ENCODE data around the gene METTL1. TPM values are rescaled to one million over a fixed set of nuclear protein-coding genes. Genes with fewer than 3 reads are reported as not detected.
A peak's percentile ranks its signal among the peaks of the same experiment; 100 is the strongest.
"Not testable (repeated sequence)": the region's sequence is repeated elsewhere in the genome, so short reads cannot be mapped to it uniquely, and the experiment has no call there.

METTL1 gene
- total RNA-seq, 2 experiments from 2014 or later = 30.0 to 32.0 TPM

- H3K27ac Mint-ChIP-seq = no peak overlapping the region
- no peak for DNase-seq
- peaks cover 10% of the 10 kb centered on the region for H3K36me3 Mint-ChIP-seq
- ChIA-PET CTCF (interaction anchor here (1.5 to 2.7 kb wide), 2 partner anchors 17 to 20 kb away, joined by 5 to 11 read pairs; no protein-coding TSS in a partner anchor), POLR2A (no interaction called here)
- peaks cover 33% of the 10 kb centered on the region for H3K4me1 Mint-ChIP-seq (ENCODE audit: low read depth)
- H3K4me3 Mint-ChIP-seq = no peak overlapping the region
- no peaks in the 10 kb centered on the region for H3K27me3 Mint-ChIP-seq
- H3K9me3 Mint-ChIP-seq = no peaks in the 10 kb centered on the region
- intact Hi-C loops (cut with micrococcal nuclease) = no loop called here
Observed at GRCh38 chr12:57776247-57776587, 4.3 kb upstream of the METTL1 start.

GRCh38 chr12:57775563-57776246, 3.8 kb upstream of the METTL1 start:
- ChIA-PET CTCF (interaction anchor here (1.5 to 2.7 kb wide), 2 partner anchors 16 to 19 kb away, joined by 5 to 11 read pairs; no protein-coding TSS in a partner anchor), POLR2A (no interaction called here)
- H3K4me3 Mint-ChIP-seq = no peak overlapping the region

GRCh38 chr12:57775044-57775443, 3.1 kb upstream of the METTL1 start:
- H3K27me3 Mint-ChIP-seq = no peaks in the 10 kb centered on the region
- POLR2A ChIA-PET = no interaction called here
- H3K4me1 Mint-ChIP-seq (ENCODE audit: low read depth) = peaks cover 34% of the 10 kb centered on the region
- H3K9me3 Mint-ChIP-seq = no peaks in the 10 kb centered on the region
- no peak for DNase-seq
- intact Hi-C loops (cut with micrococcal nuclease) = no loop called here
- CTCF ChIA-PET = interaction anchor here (1.1 to 2.7 kb wide), 2 partner anchors 8 to 18 kb away, joined by 4 to 11 read pairs; no protein-coding TSS in a partner anchor
- H3K4me3 Mint-ChIP-seq = no peak overlapping the region
- no peak overlapping the region for H3K27ac Mint-ChIP-seq
- peaks cover 14% of the 10 kb centered on the region for H3K36me3 Mint-ChIP-seq

More at GRCh38 chr12:57775563-57776246, 3.8 kb upstream of the METTL1 start:
- intact Hi-C loops (cut with micrococcal nuclease) = no loop called here
- DNase-seq = no peak
- Mint-ChIP-seq H3K27ac (no peak overlapping the region), H3K36me3 (peaks cover 10% of the 10 kb centered on the region), H3K4me1 (ENCODE audit: low read depth) (peaks cover 35% of the 10 kb centered on the region), H3K27me3 (no peaks in the 10 kb centered on the region), H3K9me3 (no peaks in the 10 kb centered on the region)

- intact Hi-C loops (cut with micrococcal nuclease); H3K27me3 Mint-ChIP-seq; H3K27ac Mint-ChIP-seq; H3K9me3 Mint-ChIP-seq; H3K4me3 Mint-ChIP-seq; DNase-seq; POLR2A ChIA-PET: not testable (repeated sequence)
- CTCF ChIA-PET = interaction anchor here (1.1 to 2.7 kb wide), 3 partner anchors 9 to 28 kb away, joined by 3 to 11 read pairs (median 4); no protein-coding TSS in a partner anchor
- Mint-ChIP-seq H3K36me3 (peaks cover 17% of the 10 kb centered on the region), H3K4me1 (ENCODE audit: low read depth) (peaks cover 31% of the 10 kb centered on the region)
Observed at GRCh38 chr12:57774634-57775033, 2.7 kb upstream of the METTL1 start.

GRCh38 chr12:57772429-57773322, 771 bp upstream of the METTL1 start, which contains the start of gene EEF1AKMT3:
Gene EEF1AKMT3, plus strand, starts transcription at chr12:57772614. Its CDS starts 111 bp downstream, at chr12:57772725.
- Mint-ChIP-seq H3K4me1 (ENCODE audit: low read depth) (peaks cover 22% of the 10 kb centered on the region), H3K36me3 (peaks cover 29% of the 10 kb centered on the region), H3K27ac (peak within 1 kb of the TSS; percentile 97), H3K4me3 (peak within 1 kb of the TSS; percentile 99), H3K9me3 (no peaks in the 10 kb centered on the region), H3K27me3 (no peaks in the 10 kb centered on the region)
- peak; percentile 64 for DNase-seq
- ChIA-PET POLR2A (interaction anchor here (0.5 to 1.6 kb wide), 10 partner anchors 9 to 1144 kb away, joined by 3 to 10 read pairs (median 4); partner anchors contain the start of genes ATP23, CDK4, MARCHF9 and TSFM), CTCF (interaction anchor here (0.6 to 2.1 kb wide), 8 partner anchors 10 to 132 kb away, joined by 3 to 25 read pairs (median 4); partner anchors contain the start of genes OS9 and TSFM)
- intact Hi-C loops (cut with micrococcal nuclease) = loop anchor here (1.0 to 2.0 kb wide), 3 partner anchors 10 to 74 kb away; partner anchors contain the start of genes CDK4, CTDSP2 and TSFM

GRCh38 chr12:57771236-57771872, 551 bp downstream of the METTL1 start:
- H3K27ac Mint-ChIP-seq = peak overlapping the region; percentile 97
- H3K4me3 Mint-ChIP-seq = peak overlapping the region; percentile 99
- intact Hi-C loops (cut with micrococcal nuclease) = no loop called here
- peaks cover 29% of the 10 kb centered on the region for H3K36me3 Mint-ChIP-seq
- CTCF ChIA-PET = interaction anchor here (0.7 to 2.1 kb wide), 6 partner anchors 11 to 125 kb away, joined by 3 to 25 read pairs (median 4); partner anchors contain the start of genes OS9 and TSFM
- DNase-seq = peak; percentile 93
- H3K4me1 Mint-ChIP-seq (ENCODE audit: low read depth) = peaks cover 29% of the 10 kb centered on the region
- POLR2A ChIA-PET = interaction anchor here (0.9 to 1.2 kb wide), 3 partner anchors 11 to 27 kb away, joined by 4 to 10 read pairs (median 6); partner anchors contain the start of genes MARCHF9, TSFM and TSPAN31
- no peaks in the 10 kb centered on the region for H3K9me3 Mint-ChIP-seq
- H3K27me3 Mint-ChIP-seq = no peaks in the 10 kb centered on the region

GRCh38 chr12:57770734-57771133, 1.2 kb downstream of the METTL1 start:
- peak overlapping the region; percentile 97 for H3K27ac Mint-ChIP-seq
- H3K36me3 Mint-ChIP-seq = peaks cover 24% of the 10 kb centered on the region
- ChIA-PET CTCF (interaction anchor here (1.8 to 2.1 kb wide), 2 partner anchors 11 to 12 kb away, joined by 4 to 25 read pairs; partner anchors contain the start of gene TSFM), POLR2A (no interaction called here)
- H3K4me1 Mint-ChIP-seq (ENCODE audit: low read depth) = peaks cover 35% of the 10 kb centered on the region
- peak overlapping the region; percentile 52 for H3K4me3 Mint-ChIP-seq
- H3K27me3 Mint-ChIP-seq = peaks cover 2% of the 10 kb centered on the region
- DNase-seq = no peak
- no peaks in the 10 kb centered on the region for H3K9me3 Mint-ChIP-seq
- intact Hi-C loops (cut with micrococcal nuclease) = no loop called here

- H3K36me3 Mint-ChIP-seq = peaks cover 22% of the 10 kb centered on the region
- peaks cover 2% of the 10 kb centered on the region for H3K27me3 Mint-ChIP-seq
- peaks cover 41% of the 10 kb centered on the region for H3K4me1 Mint-ChIP-seq (ENCODE audit: low read depth)
- intact Hi-C loops (cut with micrococcal nuclease) = no loop called here
- H3K27ac Mint-ChIP-seq = no peak overlapping the region
- DNase-seq = no peak
- H3K9me3 Mint-ChIP-seq = no peaks in the 10 kb centered on the region
- ChIA-PET POLR2A (no interaction called here), CTCF (interaction anchor here (1.8 kb wide), 1 partner anchor 10 kb away, joined by 4 read pairs; no protein-coding TSS in a partner anchor)
- peak overlapping the region; percentile 9 for H3K4me3 Mint-ChIP-seq
Observed at GRCh38 chr12:57769594-57769993, 2.3 kb downstream of the METTL1 start.

- H3K27ac Mint-ChIP-seq = no peak overlapping the region
- intact Hi-C loops (cut with micrococcal nuclease) = no loop called here
- no peak overlapping the region for H3K4me3 Mint-ChIP-seq
- no peaks in the 10 kb centered on the region for H3K9me3 Mint-ChIP-seq
- peaks cover 28% of the 10 kb centered on the region for H3K36me3 Mint-ChIP-seq
- ChIA-PET POLR2A (no interaction called here), CTCF (interaction anchor here (1.2 to 5.1 kb wide), 3 partner anchors 9 to 15 kb away, joined by 9 to 52 read pairs (median 9); partner anchors contain the start of gene TSFM)
- H3K27me3 Mint-ChIP-seq = peaks cover 2% of the 10 kb centered on the region
- H3K4me1 Mint-ChIP-seq (ENCODE audit: low read depth) = peaks cover 44% of the 10 kb centered on the region
- no peak for DNase-seq
Observed at GRCh38 chr12:57767876-57768275, 4.0 kb downstream of the METTL1 start.

GRCh38 chr12:57767305-57767698, 4.6 kb downstream of the METTL1 start:
- Mint-ChIP-seq H3K27ac (no peak overlapping the region), H3K4me3 (no peak overlapping the region), H3K9me3 (no peaks in the 10 kb centered on the region), H3K36me3 (peaks cover 29% of the 10 kb centered on the region), H3K27me3 (peaks cover 2% of the 10 kb centered on the region), H3K4me1 (ENCODE audit: low read depth) (peaks cover 43% of the 10 kb centered on the region)
- CTCF ChIA-PET = interaction anchor here (1.2 to 5.1 kb wide), 3 partner anchors 8 to 16 kb away, joined by 9 to 52 read pairs (median 9); partner anchors contain the start of gene TSFM
- no peak for DNase-seq
- POLR2A ChIA-PET = no interaction called here
- intact Hi-C loops (cut with micrococcal nuclease) = no loop called here
